GM23338 (cell line): ENCODE measurements around the gene LASP1NB.

Experiments used
- ATAC-seq: fragments of 200-7000 bp; cut with Tn5 transposase; 3 replicates; pipeline ENCODE4 v1.9.1; 2020
- DNase-seq: peaks from one replicate; pipeline ENCODE4 v3.0.0-alpha.2; 2015; ENCODE audit warnings: low spot score
- H2AFZ ChIP-seq: fragments of 200-600 bp; sonication (generic); 2 replicates; pipeline ENCODE4 v1.8.0; 2016; ENCODE audit warnings: antibody characterized with exemption, mild to moderate bottlenecking, moderate library complexity
- H3F3A ChIP-seq: fragments of 200-600 bp; sonication (generic); replicated peaks from 2 replicates; pipeline ENCODE4 v1.8.0; 2017; ENCODE audit warnings: antibody characterized with exemption, mixed run types, low read depth
- H3K27ac ChIP-seq: fragments of 200-600 bp; sonication (generic); 2 replicates; pipeline ENCODE4 v1.6.1; 2016; ENCODE audit warnings: low read depth
- H3K27me3 ChIP-seq: fragments of 200-600 bp; sonication (generic); 2 replicates; pipeline ENCODE4 v1.8.0; 2016; ENCODE audit warnings: mild to moderate bottlenecking, mixed run types, moderate library complexity; ENCODE audit not compliant: insufficient read depth
- H3K36me3 ChIP-seq: fragments of 200-600 bp; sonication (generic); 2 replicates; pipeline ENCODE4 v1.8.0; 2016; ENCODE audit warnings: mild to moderate bottlenecking; ENCODE audit not compliant: insufficient read depth
- H3K4me1 ChIP-seq: fragments of 200-600 bp; sonication (generic); 2 replicates; pipeline ENCODE4 v1.8.0; 2016; ENCODE audit warnings: mild to moderate bottlenecking, moderate library complexity; ENCODE audit not compliant: insufficient read depth
- H3K4me2 ChIP-seq: fragments of 200-600 bp; sonication (generic); 2 replicates; pipeline ENCODE4 v1.7.1; 2017; ENCODE audit warnings: mixed run types
- H3K4me3 ChIP-seq: fragments of 200-600 bp; sonication (generic); 2 replicates; pipeline ENCODE4 v1.6.1; 2016; ENCODE audit warnings: mixed run types
- H3K79me2 ChIP-seq: fragments of 200-600 bp; sonication (generic); replicated peaks from 2 replicates; pipeline ENCODE4 v1.8.0; 2017; ENCODE audit warnings: mild to moderate bottlenecking; ENCODE audit not compliant: insufficient read depth
- H3K9me2 ChIP-seq: fragments of 200-600 bp; sonication (generic); 2 replicates; pipeline ENCODE4 v1.8.0; 2017; ENCODE audit not compliant: insufficient read depth
- H4K20me1 ChIP-seq: fragments of 200-600 bp; sonication (generic); replicated peaks from 2 replicates; pipeline ENCODE4 v1.8.0; 2017; ENCODE audit warnings: mild to moderate bottlenecking; ENCODE audit not compliant: insufficient read depth
- H3K27ac Mint-ChIP-seq: 2 replicates; pipeline ENCODE4 v1.8.0; 2020; ENCODE audit warnings: inconsistent platforms, mild to moderate bottlenecking, moderate library complexity, mixed read lengths
- H3K27me3 Mint-ChIP-seq: 3 replicates; pipeline ENCODE4 v1.8.0; 2022; ENCODE audit warnings: low read depth, mild to moderate bottlenecking, moderate library complexity, mixed read lengths, inconsistent platforms; ENCODE audit not compliant: insufficient read depth, poor library complexity
- H3K36me3 Mint-ChIP-seq: 3 replicates; pipeline ENCODE4 v1.8.0; 2021; ENCODE audit warnings: low read depth, mild to moderate bottlenecking, inconsistent platforms, moderate library complexity, mixed read lengths
- H3K4me1 Mint-ChIP-seq: 3 replicates; pipeline ENCODE4 v1.8.0; 2020; ENCODE audit warnings: mild to moderate bottlenecking, inconsistent platforms, mixed read lengths
- H3K4me3 Mint-ChIP-seq: 3 replicates; pipeline ENCODE4 v1.8.0; 2021; ENCODE audit warnings: moderate library complexity, mild to moderate bottlenecking, inconsistent platforms, mixed read lengths
- H3K9me3 Mint-ChIP-seq: 3 replicates; pipeline ENCODE4 v1.8.0; 2020; ENCODE audit warnings: moderate library complexity, mild to moderate bottlenecking, inconsistent platforms, mixed read lengths
- EZH2 ChIP-seq: fragments of 200-600 bp; sonication (generic); IDR thresholded peaks from one replicate; pipeline ENCODE4 v1.8.0; 2017; ENCODE audit warnings: antibody characterized with exemption, mild to moderate bottlenecking, low read depth; ENCODE audit not compliant: unreplicated experiment
- JUNB ChIP-seq: IDR thresholded peaks from one replicate; pipeline ENCODE4 v1.6.1; 2016; ENCODE audit warnings: antibody characterized with exemption; ENCODE audit not compliant: unreplicated experiment
- POLR2AphosphoS5 ChIP-seq: IDR thresholded peaks from 2 replicates; pipeline ENCODE4 v1.6.1; 2016; ENCODE audit warnings: antibody characterized with exemption, low read depth
- STAT1 ChIP-seq: IDR thresholded peaks from one replicate; pipeline ENCODE4 v1.6.1; 2016; ENCODE audit warnings: antibody characterized with exemption; ENCODE audit not compliant: unreplicated experiment
- ZNF114 ChIP-seq: fragments of 250-450 bp; sonication (Bioruptor Pico); IDR thresholded peaks from 2 replicates; pipeline ENCODE4 v1.5.0; 2020; ENCODE audit warnings: mild to moderate bottlenecking, moderate library complexity
- ZNF331 ChIP-seq: fragments of 250-450 bp; sonication (Bioruptor Pico); IDR thresholded peaks from 2 replicates; pipeline ENCODE4 v1.5.0; 2020; ENCODE audit warnings: low read depth, mild to moderate bottlenecking, moderate library complexity
- TF ChIP-seq, protein P1 (sequence below): IDR thresholded peaks from 2 replicates; pipeline ENCODE4 v1.6.1; 2016; ENCODE audit warnings: antibody characterized with exemption
- TF ChIP-seq, protein P2 (sequence below), 2 experiments: fragments of 200-600 bp in 1 of 2; sonication (generic) in 1 of 2; conservative IDR thresholded peaks; 2 replicates each; pipeline versions ENCODE4 v1.5.1 to v1.6.1; 2016 to 2017; ENCODE audit warnings: antibody characterized with exemption in 2 of 2, low read depth in 2 of 2, mild to moderate bottlenecking in 2 of 2, moderate library complexity in 1 of 2
- TF ChIP-seq, protein P3 (sequence below): fragments of 250-450 bp; sonication (Bioruptor Pico); IDR thresholded peaks from 2 replicates; pipeline ENCODE4 v1.5.0; 2020; ENCODE audit warnings: mild to moderate bottlenecking, moderate library complexity

The LASP1NB gene

DNA sequence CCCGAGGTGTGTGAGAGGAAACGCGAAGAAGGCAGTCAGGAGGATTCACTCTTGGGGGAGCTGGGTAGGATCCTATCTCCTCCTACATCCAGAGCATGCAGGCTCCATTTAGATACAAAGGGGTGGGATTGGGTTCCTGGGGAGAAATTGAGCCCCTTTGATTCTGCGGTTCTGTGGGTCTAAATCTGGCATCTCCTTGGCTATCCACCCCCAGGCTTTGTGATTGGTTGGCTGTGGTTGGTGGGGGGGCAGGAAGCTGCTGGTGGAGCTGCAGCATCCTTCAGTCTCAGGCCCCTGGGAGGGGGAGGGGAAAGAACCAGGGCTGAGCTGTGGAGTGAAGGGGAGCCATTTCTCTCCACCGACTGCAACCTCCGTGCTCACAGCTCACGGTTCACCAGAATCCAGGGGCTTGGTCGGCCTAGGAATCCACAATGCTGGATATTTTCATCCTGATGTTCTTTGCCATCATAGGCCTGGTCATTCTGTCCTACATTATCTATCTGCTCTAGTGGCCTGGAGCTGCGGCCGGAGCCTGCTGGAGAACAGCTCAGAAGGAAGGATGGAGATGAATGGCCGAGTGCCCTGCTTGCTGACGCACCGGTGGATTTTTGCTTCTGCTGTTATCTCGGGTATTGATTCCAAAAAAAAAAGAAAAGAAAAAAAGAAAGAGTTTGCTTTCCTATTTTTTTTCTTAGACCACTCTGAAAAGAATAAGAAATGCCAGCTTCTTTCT lies at the start of gene LASP1NB:
Gene LASP1NB (plus strand): TSS at position 352 of the 733 bp plus-strand sequence.
- H3K9me2 ChIP-seq = 0 out of 2 replicates have a peak, but pooled peaks cover 3% of the 10 kb centered on the region
- H3K27me3 Mint-ChIP-seq = peaks cover 14% of the 10 kb centered on the region
- H3K27ac Mint-ChIP-seq = peak within 1 kb of the TSS; percentile 88
- peak within 1 kb of the TSS; percentile 37; the same call in 1 of the 2 replicates for H3K4me3 ChIP-seq
- ATAC-seq = peak; percentile 61
- peak within 1 kb of the TSS; percentile 59 for H3K4me3 Mint-ChIP-seq
- peaks cover 4% of the 10 kb centered on the region; the same call in 1 of the 2 replicates for H3F3A ChIP-seq
- no peaks in the 10 kb centered on the region for H3K36me3 ChIP-seq
- H3K79me2 ChIP-seq = no peaks in the 10 kb centered on the region
- peaks cover 4% of the 10 kb centered on the region; the same call in 1 of the 3 replicates for H3K36me3 Mint-ChIP-seq
- H3K4me1 ChIP-seq = peaks cover 19% of the 10 kb centered on the region
- no peak for TF ChIP-seq JUNB
- TF ChIP-seq ZNF114 (CRISPR knock-in tag) = no peak
- 0 out of 2 replicates have a peak, but pooled peaks have one; percentile 38 for TF ChIP-seq POLR2AphosphoS5
- peaks cover 4% of the 10 kb centered on the region; the same call in 1 of the 2 replicates for H4K20me1 ChIP-seq
- H2AFZ ChIP-seq = peak within 1 kb of the TSS; percentile 19; the same call in 1 of the 2 replicates
- H3K9me3 Mint-ChIP-seq = no peaks in the 10 kb centered on the region
- peak within 1 kb of the TSS; percentile 64 for H3K4me2 ChIP-seq
- DNase-seq = peak; percentile 85
- H3K4me1 Mint-ChIP-seq = peaks cover 34% of the 10 kb centered on the region
- H3K27ac ChIP-seq = peak within 1 kb of the TSS; percentile 77
- no peaks in the 10 kb centered on the region for H3K27me3 ChIP-seq

DNA sequence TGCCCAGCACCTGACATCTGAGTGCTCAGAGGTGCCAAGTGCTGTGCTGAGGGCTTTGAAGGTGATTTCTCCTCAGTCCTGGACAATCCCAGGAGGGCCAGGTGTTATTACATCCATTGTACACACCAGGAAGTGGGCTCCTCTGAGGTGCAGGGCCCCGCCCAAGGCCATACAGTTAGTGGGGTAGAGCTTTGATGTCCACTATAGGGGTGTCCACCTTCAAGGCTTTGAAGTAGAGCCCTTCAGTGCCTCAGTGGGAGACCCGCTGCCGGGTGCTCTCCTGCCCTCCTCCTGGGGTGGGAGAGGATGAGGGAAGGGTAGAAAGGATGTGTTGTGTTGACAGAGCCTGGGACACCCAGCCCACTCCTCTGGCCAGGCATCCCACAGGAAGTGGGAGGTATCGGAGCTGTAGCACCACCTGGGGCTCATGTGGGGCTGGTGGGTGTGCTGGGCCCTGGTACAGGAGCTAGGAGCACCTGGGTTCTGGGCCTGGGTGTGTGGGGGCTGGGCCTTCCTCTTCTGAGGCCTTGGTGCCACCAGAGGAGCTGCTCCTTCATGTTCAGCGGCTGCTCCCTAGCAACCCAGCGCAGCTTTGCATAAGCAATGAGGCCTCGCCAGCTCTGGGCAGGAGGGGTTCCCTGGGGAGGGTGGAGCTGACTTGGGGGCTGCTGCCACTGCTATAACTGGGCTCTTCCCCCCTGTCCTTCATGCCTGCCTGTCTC lies 48.1 kb upstream of the LASP1NB start:
- Mint-ChIP-seq H3K27ac (peak overlapping the region; percentile 89), H3K27me3 (peaks cover 13% of the 10 kb centered on the region), H3K36me3 (peaks cover 34% of the 10 kb centered on the region), H3K4me3 (no peak overlapping the region; the same call in 2 of the 3 replicates), H3K9me3 (no peaks in the 10 kb centered on the region), H3K4me1 (peaks cover 85% of the 10 kb centered on the region)
- Histone ChIP-seq H3K4me3 (no peak overlapping the region; the same call in 1 of the 2 replicates), H3K9me2 (no peaks in the 10 kb centered on the region), H3K79me2 (peaks cover 86% of the 10 kb centered on the region), H2AFZ (no peak overlapping the region), H3K4me1 (peaks cover 86% of the 10 kb centered on the region), H4K20me1 (peaks cover 8% of the 10 kb centered on the region; the same call in 1 of the 2 replicates), H3F3A (0 out of 2 replicates have a peak, but pooled peaks cover 5% of the 10 kb centered on the region), H3K36me3 (peaks cover 4% of the 10 kb centered on the region; the same call in 1 of the 2 replicates), H3K4me2 (peak overlapping the region; percentile 65), H3K27me3 (no peaks in the 10 kb centered on the region), H3K27ac (peak overlapping the region; percentile 98; the same call in 1 of the 2 replicates)
- ATAC-seq = peak; percentile 48
- DNase-seq = peak; percentile 59
- no peak for TF ChIP-seq STAT1
- no peak for TF ChIP-seq ZNF114 (CRISPR knock-in tag)
- TF ChIP-seq POLR2AphosphoS5 = no peak
- TF ChIP-seq, protein P1, sequence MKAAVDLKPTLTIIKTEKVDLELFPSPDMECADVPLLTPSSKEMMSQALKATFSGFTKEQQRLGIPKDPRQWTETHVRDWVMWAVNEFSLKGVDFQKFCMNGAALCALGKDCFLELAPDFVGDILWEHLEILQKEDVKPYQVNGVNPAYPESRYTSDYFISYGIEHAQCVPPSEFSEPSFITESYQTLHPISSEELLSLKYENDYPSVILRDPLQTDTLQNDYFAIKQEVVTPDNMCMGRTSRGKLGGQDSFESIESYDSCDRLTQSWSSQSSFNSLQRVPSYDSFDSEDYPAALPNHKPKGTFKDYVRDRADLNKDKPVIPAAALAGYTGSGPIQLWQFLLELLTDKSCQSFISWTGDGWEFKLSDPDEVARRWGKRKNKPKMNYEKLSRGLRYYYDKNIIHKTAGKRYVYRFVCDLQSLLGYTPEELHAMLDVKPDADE = no peak
- TF ChIP-seq, protein P2, sequence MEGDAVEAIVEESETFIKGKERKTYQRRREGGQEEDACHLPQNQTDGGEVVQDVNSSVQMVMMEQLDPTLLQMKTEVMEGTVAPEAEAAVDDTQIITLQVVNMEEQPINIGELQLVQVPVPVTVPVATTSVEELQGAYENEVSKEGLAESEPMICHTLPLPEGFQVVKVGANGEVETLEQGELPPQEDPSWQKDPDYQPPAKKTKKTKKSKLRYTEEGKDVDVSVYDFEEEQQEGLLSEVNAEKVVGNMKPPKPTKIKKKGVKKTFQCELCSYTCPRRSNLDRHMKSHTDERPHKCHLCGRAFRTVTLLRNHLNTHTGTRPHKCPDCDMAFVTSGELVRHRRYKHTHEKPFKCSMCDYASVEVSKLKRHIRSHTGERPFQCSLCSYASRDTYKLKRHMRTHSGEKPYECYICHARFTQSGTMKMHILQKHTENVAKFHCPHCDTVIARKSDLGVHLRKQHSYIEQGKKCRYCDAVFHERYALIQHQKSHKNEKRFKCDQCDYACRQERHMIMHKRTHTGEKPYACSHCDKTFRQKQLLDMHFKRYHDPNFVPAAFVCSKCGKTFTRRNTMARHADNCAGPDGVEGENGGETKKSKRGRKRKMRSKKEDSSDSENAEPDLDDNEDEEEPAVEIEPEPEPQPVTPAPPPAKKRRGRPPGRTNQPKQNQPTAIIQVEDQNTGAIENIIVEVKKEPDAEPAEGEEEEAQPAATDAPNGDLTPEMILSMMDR (conservative IDR thresholded peaks at IDR 0.05; ENCODE audit: low read depth in 2 of 2) = no peak; a peak in 1 of 4 replicates
- no peak for TF ChIP-seq EZH2
- TF ChIP-seq, protein P3, sequence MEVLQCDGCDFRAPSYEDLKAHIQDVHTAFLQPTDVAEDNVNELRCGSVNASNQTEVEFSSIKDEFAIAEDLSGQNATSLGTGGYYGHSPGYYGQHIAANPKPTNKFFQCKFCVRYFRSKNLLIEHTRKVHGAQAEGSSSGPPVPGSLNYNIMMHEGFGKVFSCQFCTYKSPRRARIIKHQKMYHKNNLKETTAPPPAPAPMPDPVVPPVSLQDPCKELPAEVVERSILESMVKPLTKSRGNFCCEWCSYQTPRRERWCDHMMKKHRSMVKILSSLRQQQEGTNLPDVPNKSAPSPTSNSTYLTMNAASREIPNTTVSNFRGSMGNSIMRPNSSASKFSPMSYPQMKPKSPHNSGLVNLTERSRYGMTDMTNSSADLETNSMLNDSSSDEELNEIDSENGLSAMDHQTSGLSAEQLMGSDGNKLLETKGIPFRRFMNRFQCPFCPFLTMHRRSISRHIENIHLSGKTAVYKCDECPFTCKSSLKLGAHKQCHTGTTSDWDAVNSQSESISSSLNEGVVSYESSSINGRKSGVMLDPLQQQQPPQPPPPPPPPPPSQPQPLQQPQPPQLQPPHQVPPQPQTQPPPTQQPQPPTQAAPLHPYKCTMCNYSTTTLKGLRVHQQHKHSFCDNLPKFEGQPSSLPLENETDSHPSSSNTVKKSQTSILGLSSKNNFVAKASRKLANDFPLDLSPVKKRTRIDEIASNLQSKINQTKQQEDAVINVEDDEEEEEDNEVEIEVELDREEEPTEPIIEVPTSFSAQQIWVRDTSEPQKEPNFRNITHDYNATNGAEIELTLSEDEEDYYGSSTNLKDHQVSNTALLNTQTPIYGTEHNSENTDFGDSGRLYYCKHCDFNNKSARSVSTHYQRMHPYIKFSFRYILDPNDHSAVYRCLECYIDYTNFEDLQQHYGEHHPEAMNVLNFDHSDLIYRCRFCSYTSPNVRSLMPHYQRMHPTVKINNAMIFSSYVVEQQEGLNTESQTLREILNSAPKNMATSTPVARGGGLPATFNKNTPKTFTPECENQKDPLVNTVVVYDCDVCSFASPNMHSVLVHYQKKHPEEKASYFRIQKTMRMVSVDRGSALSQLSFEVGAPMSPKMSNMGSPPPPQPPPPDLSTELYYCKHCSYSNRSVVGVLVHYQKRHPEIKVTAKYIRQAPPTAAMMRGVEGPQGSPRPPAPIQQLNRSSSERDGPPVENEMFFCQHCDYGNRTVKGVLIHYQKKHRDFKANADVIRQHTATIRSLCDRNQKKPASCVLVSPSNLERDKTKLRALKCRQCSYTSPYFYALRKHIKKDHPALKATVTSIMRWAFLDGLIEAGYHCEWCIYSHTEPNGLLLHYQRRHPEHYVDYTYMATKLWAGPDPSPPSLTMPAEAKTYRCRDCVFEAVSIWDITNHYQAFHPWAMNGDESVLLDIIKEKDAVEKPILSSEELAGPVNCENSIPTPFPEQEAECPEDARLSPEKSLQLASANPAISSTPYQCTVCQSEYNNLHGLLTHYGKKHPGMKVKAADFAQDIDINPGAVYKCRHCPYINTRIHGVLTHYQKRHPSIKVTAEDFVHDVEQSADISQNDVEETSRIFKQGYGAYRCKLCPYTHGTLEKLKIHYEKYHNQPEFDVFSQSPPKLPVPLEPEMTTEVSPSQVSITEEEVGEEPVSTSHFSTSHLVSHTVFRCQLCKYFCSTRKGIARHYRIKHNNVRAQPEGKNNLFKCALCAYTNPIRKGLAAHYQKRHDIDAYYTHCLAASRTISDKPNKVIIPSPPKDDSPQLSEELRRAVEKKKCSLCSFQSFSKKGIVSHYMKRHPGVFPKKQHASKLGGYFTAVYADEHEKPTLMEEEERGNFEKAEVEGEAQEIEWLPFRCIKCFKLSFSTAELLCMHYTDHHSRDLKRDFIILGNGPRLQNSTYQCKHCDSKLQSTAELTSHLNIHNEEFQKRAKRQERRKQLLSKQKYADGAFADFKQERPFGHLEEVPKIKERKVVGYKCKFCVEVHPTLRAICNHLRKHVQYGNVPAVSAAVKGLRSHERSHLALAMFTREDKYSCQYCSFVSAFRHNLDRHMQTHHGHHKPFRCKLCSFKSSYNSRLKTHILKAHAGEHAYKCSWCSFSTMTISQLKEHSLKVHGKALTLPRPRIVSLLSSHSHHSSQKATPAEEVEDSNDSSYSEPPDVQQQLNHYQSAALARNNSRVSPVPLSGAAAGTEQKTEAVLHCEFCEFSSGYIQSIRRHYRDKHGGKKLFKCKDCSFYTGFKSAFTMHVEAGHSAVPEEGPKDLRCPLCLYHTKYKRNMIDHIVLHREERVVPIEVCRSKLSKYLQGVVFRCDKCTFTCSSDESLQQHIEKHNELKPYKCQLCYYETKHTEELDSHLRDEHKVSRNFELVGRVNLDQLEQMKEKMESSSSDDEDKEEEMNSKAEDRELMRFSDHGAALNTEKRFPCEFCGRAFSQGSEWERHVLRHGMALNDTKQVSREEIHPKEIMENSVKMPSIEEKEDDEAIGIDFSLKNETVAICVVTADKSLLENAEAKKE (CRISPR knock-in tag) = no peak
- no peak for TF ChIP-seq ZNF331 (CRISPR knock-in tag)
- no peak for TF ChIP-seq JUNB
